AG04449 (cell line): ENCODE results near the gene EFCAB7.
A peak's percentile ranks its signal among the peaks of the same experiment; 100 is the strongest.

ENCODE experiments used
- CTCF ChIA-PET: fragments of 350-600 bp; formaldehyde crosslinking; extraction: SDS; loops from one replicate; lab custom pipeline; 2021; ENCODE audit warnings: antibody characterized with exemption; lab: Yijun Ruan, JAX
- POLR2A ChIA-PET: fragments of 400-600, 350-600 bp; formaldehyde crosslinking; extraction: SDS; loops from one replicate; lab custom pipeline; 2020; ENCODE audit warnings: antibody characterized with exemption, inconsistent platforms; lab: Yijun Ruan, JAX
- DNase-seq: peaks from one replicate; pipeline ENCODE4 v3.0.0-alpha.2; 2010; ENCODE audit warnings: low read depth, low spot score
- H3K4me3 ChIP-seq: 2 replicates; pipeline ENCODE4 v1.5.1; 2011; ENCODE audit warnings: low read depth, mild to moderate bottlenecking, control low read depth, low read length
- TF ChIP-seq, protein P1 (sequence below): IDR thresholded peaks from one replicate; pipeline ENCODE4 v1.5.1; 2011; ENCODE audit warnings: mild to moderate bottlenecking, moderate library complexity, low read length, control low read depth, inconsistent platforms; ENCODE audit not compliant: insufficient read depth; ENCODE audit errors: missing control alignments

EFCAB7 gene

DNA sequence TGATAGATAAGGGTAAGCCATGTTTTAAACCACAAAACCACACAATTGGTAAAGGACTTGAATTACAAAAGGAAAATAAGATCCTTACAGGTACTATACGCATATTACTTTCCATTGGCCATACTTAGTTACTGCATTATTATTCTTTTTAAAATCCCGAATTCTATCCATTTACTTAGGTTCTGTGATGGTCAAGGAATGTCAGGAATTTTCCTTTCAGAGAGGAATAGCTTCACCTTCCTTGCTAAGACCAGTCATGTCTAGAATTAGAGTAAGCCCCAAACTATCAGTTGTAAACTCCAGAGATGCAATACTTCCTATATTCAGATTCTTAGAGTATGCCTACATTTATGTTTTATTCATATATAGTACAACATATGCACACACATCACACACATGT is 13.7 kb downstream of the EFCAB7 start:
- no peak overlapping the region for H3K4me3 ChIP-seq
- POLR2A ChIA-PET: no interaction called here
- CTCF ChIA-PET: interaction anchor here (1.2 to 4.3 kb wide), 8 partner anchors 9 to 695 kb away, joined by 3 to 25 read pairs (median 11); no protein-coding TSS in a partner anchor
- DNase-seq: no peak
- TF ChIP-seq, protein P1, sequence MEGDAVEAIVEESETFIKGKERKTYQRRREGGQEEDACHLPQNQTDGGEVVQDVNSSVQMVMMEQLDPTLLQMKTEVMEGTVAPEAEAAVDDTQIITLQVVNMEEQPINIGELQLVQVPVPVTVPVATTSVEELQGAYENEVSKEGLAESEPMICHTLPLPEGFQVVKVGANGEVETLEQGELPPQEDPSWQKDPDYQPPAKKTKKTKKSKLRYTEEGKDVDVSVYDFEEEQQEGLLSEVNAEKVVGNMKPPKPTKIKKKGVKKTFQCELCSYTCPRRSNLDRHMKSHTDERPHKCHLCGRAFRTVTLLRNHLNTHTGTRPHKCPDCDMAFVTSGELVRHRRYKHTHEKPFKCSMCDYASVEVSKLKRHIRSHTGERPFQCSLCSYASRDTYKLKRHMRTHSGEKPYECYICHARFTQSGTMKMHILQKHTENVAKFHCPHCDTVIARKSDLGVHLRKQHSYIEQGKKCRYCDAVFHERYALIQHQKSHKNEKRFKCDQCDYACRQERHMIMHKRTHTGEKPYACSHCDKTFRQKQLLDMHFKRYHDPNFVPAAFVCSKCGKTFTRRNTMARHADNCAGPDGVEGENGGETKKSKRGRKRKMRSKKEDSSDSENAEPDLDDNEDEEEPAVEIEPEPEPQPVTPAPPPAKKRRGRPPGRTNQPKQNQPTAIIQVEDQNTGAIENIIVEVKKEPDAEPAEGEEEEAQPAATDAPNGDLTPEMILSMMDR: no peak

- no peak for DNase-seq
- no peak overlapping the region for H3K4me3 ChIP-seq
- CTCF ChIA-PET: interaction anchor here (0.8 to 4.3 kb wide), 13 partner anchors 10 to 710 kb away, joined by 3 to 25 read pairs (median 6); no protein-coding TSS in a partner anchor
- POLR2A ChIA-PET: no interaction called here
- TF ChIP-seq, protein P1: peak; percentile 16
Measured at GRCh38 chr1:63537940-63538339, 14.6 kb downstream of the EFCAB7 start.

DNA sequence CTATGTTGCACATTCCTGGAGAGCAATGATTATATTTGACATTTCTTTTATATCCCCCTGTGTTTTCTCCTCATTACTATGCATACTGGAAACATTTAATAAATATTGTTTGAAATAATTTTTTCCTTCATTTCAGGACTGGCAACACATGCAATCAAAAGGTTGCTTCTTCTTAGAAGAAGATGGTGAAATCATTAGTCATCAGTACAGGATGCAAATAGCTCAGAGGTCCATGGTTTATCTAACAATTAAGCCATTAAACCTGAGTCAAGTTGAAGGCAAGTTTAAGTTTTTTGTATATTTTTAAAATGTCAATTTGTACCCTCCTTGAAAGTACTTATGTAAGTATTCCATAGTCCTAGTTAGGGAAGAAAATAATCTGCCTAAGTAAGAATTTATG is 22.5 kb downstream of the EFCAB7 start:
- TF ChIP-seq, protein P1: no peak
- ChIA-PET POLR2A (no interaction called here), CTCF (interaction anchor here (0.9 to 1.4 kb wide), 2 partner anchors 11 to 12 kb away, joined by 3 to 8 read pairs; no protein-coding TSS in a partner anchor)
- no peak overlapping the region for H3K4me3 ChIP-seq
- no peak for DNase-seq

- TF ChIP-seq, protein P1: no peak
- CTCF ChIA-PET: interaction anchor here (1.3 to 1.7 kb wide), 2 partner anchors 8 to 10 kb away, joined by 5 to 8 read pairs; no protein-coding TSS in a partner anchor
- POLR2A ChIA-PET: no interaction called here
- no peak overlapping the region for H3K4me3 ChIP-seq
- no peak for DNase-seq
Measured at GRCh38 chr1:63547621-63548294, 24.4 kb downstream of the EFCAB7 start.

GRCh38 chr1:63548303-63548702 is 25.0 kb downstream of the EFCAB7 start:
- ChIA-PET POLR2A (no interaction called here), CTCF (interaction anchor here (1.3 to 1.7 kb wide), 2 partner anchors 8 to 10 kb away, joined by 5 to 8 read pairs; no protein-coding TSS in a partner anchor)
- H3K4me3 ChIP-seq: no peak overlapping the region
- TF ChIP-seq, protein P1: no peak
- DNase-seq: no peak

DNA sequence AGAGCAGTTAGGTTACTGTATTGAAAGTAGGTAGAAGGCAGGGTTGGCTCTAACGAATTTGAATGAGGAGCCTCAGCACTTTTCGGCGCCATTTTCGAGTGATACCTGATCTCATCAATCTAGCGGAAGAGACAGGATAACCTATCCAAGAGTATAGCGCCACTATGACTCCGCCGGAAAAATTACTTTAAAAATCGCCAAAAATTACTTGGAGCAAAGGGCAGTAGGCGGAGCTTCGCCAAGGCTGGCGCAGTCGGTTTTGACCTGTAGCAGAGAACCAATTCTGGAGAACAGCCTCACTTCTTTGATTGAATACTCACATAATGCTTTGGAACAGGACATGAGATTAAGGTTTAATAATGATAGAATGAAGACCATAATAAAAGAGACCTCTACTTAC is 25.6 kb downstream of the EFCAB7 start:
- no peak for DNase-seq
- POLR2A ChIA-PET: no interaction called here
- H3K4me3 ChIP-seq: no peak overlapping the region
- CTCF ChIA-PET: interaction anchor here (1.7 kb wide), 1 partner anchor 7 kb away, joined by 8 read pairs; no protein-coding TSS in a partner anchor
- TF ChIP-seq, protein P1: no peak
